Osteocyte (in vitro differentiated cells): ENCODE measurements around the gene CEBPB. TPM values are rescaled to one million over a fixed set of nuclear protein-coding genes. Genes with fewer than 3 reads are reported as not detected.

Experiments
- DNase-seq: peaks from one replicate; pipeline ENCODE4 v3.0.0; 2021; ENCODE audit warnings: mixed read lengths; ENCODE audit not compliant: unreplicated experiment; ENCODE audit errors: extremely low spot score
- H3K27ac Mint-ChIP-seq: one replicate; pipeline ENCODE4 v1.8.0; 2021; ENCODE audit warnings: mild to moderate bottlenecking, mixed read lengths; ENCODE audit not compliant: unreplicated experiment
- H3K27me3 Mint-ChIP-seq: one replicate; pipeline ENCODE4 v1.8.0; 2021; ENCODE audit warnings: mixed read lengths; ENCODE audit not compliant: unreplicated experiment
- H3K36me3 Mint-ChIP-seq: one replicate; pipeline ENCODE4 v1.8.0; 2021; ENCODE audit warnings: mixed read lengths; ENCODE audit not compliant: unreplicated experiment
- H3K4me1 Mint-ChIP-seq: one replicate; pipeline ENCODE4 v1.8.0; 2021; ENCODE audit warnings: mixed read lengths; ENCODE audit not compliant: unreplicated experiment
- H3K4me3 Mint-ChIP-seq: one replicate; pipeline ENCODE4 v1.8.0; 2021; ENCODE audit warnings: mild to moderate bottlenecking, moderate library complexity, mixed read lengths; ENCODE audit not compliant: unreplicated experiment
- H3K9me3 Mint-ChIP-seq: one replicate; pipeline ENCODE4 v1.8.0; 2021; ENCODE audit warnings: mixed read lengths; ENCODE audit not compliant: unreplicated experiment
- total RNA-seq: library from RNA; stranded (reverse); gene quantifications from 2 replicates; pipeline ENCODE4 v1.2.1, GENCODE V29; 2021
- TF ChIP-seq, protein P1 (sequence below): fragments of 200-600 bp; sonication (generic); IDR thresholded peaks from 2 replicates; pipeline ENCODE4 v1.5.0; 2021; ENCODE audit warnings: antibody characterized with exemption, mild to moderate bottlenecking, moderate library complexity

CEBPB gene
- total RNA-seq, 1 donor from 2014 or later: 59.1 TPM

DNA sequence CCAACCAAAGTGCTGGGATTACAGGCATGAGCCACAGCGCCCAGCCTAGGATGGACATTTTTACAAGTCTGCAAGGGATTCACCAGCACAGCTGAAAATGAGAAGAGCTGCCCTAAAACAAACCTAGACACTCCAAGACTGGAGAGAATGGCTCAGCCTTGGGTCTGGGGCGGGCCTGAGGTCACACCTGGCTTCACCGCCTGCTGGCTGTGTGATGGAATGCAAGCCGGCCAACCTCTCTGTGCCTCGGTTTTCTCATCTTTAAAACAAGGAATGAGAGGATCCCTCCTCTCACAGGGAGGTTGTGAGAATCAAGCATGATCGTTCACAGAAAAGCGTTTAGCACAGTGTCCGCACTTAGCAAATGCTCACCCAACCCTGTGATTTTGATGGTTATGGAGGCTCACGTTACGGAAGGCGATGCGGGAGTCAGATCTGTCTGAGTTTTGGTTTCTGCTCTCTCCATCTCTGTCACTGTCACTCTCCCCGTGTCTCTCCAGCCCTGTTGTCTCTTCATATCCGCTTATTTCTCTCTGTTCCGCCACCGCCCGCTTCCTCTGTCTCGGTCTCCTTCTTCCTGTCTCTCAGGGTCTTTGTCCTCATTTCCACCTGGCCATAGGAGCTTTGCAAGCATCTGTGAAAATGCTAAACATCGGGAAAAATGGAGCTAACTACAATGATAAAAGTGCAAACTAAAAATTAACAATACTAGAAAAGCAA is 47.6 kb downstream of the CEBPB start:
- peaks cover 10% of the 10 kb centered on the region for H3K27me3 Mint-ChIP-seq
- no peaks in the 10 kb centered on the region for H3K4me1 Mint-ChIP-seq
- no peaks in the 10 kb centered on the region for H3K36me3 Mint-ChIP-seq
- no peak for DNase-seq
- no peaks in the 10 kb centered on the region for H3K9me3 Mint-ChIP-seq
- H3K27ac Mint-ChIP-seq: no peak overlapping the region
- TF ChIP-seq, protein P1, sequence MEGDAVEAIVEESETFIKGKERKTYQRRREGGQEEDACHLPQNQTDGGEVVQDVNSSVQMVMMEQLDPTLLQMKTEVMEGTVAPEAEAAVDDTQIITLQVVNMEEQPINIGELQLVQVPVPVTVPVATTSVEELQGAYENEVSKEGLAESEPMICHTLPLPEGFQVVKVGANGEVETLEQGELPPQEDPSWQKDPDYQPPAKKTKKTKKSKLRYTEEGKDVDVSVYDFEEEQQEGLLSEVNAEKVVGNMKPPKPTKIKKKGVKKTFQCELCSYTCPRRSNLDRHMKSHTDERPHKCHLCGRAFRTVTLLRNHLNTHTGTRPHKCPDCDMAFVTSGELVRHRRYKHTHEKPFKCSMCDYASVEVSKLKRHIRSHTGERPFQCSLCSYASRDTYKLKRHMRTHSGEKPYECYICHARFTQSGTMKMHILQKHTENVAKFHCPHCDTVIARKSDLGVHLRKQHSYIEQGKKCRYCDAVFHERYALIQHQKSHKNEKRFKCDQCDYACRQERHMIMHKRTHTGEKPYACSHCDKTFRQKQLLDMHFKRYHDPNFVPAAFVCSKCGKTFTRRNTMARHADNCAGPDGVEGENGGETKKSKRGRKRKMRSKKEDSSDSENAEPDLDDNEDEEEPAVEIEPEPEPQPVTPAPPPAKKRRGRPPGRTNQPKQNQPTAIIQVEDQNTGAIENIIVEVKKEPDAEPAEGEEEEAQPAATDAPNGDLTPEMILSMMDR: no peak
- H3K4me3 Mint-ChIP-seq: no peak overlapping the region

GRCh38 chr20:50240092-50240491 is 49.5 kb downstream of the CEBPB start:
- H3K4me1 Mint-ChIP-seq: peaks cover 2% of the 10 kb centered on the region
- H3K9me3 Mint-ChIP-seq: no peaks in the 10 kb centered on the region
- H3K36me3 Mint-ChIP-seq: no peaks in the 10 kb centered on the region
- no peak overlapping the region for H3K27ac Mint-ChIP-seq
- DNase-seq: no peak
- H3K4me3 Mint-ChIP-seq: no peak overlapping the region
- H3K27me3 Mint-ChIP-seq: peaks cover 10% of the 10 kb centered on the region
- TF ChIP-seq, protein P1: no peak

DNA sequence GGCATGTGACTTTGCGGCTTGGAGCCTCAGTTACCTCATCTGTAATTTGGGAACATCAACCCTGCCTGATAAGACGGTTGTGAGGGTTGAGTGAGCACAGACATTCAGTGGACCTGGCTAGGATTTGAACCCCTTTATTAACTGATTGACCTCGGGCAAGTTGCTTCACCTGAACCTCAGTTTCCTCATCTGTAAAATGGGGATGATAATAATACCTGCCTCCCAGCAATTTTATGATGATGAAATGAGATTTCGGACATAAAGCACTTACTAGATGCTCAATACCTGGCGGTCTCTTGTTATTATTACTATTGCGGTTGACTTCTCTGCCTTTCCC is 51.5 kb downstream of the CEBPB start:
- Mint-ChIP-seq H3K36me3 (no peaks in the 10 kb centered on the region), H3K9me3 (no peaks in the 10 kb centered on the region), H3K4me3 (no peak overlapping the region), H3K27ac (no peak overlapping the region), H3K27me3 (peaks cover 10% of the 10 kb centered on the region), H3K4me1 (peaks cover 9% of the 10 kb centered on the region)
- TF ChIP-seq, protein P1: no peak
- DNase-seq: no peak

Other genes starting within 250 kb of the CEBPB start
- 13.0 and 13.4 TPM in 2 replicates for gene SNAI1, start 207.8 kb upstream of the CEBPB start, total RNA-seq
- 102 and 106 TPM in 2 replicates for gene UBE2V1, start 77.7 kb upstream of the CEBPB start, total RNA-seq
- 61.2 and 63.7 TPM in 2 replicates for gene PEDS1, start 37.1 kb upstream of the CEBPB start, total RNA-seq